WTC11 (cell line): Measurements from ENCODE around the gene STK32B. TPM values are rescaled to one million over a fixed set of nuclear protein-coding genes. Genes with fewer than 3 reads are reported as not detected.

Source experiments
- ATAC-seq: fragments of 200-7000 bp; cut with Tn5 transposase; 2 replicates; pipeline ENCODE4 v1.10.0; 2021; ENCODE audit warnings: mild to moderate bottlenecking, moderate library complexity
- CTCF ChIA-PET: fragments of 300-600 bp; sonication (Branson Sonifier 250); formaldehyde crosslinking; loops from one replicate; lab custom pipeline; 2021; ENCODE audit warnings: antibody characterized with exemption; lab: Charles Lee
- POLR2A ChIA-PET: fragments of 350-600 bp; sonication (Branson Sonifier 250); formaldehyde crosslinking; loops from one replicate; lab custom pipeline; 2021; ENCODE audit warnings: antibody characterized with exemption; lab: Charles Lee
- DNase-seq: peaks from one replicate; pipeline ENCODE4 v3.0.0; 2021; ENCODE audit warnings: low spot score
- H3K27ac Mint-ChIP-seq: 2 replicates; pipeline ENCODE4 v1.8.0; 2021; ENCODE audit warnings: mixed read lengths
- H3K27me3 Mint-ChIP-seq: 2 replicates; pipeline ENCODE4 v1.8.0; 2021; ENCODE audit warnings: low read depth, mild to moderate bottlenecking, moderate library complexity, mixed read lengths
- H3K36me3 Mint-ChIP-seq: 2 replicates; pipeline ENCODE4 v1.8.0; 2021; ENCODE audit warnings: mixed read lengths
- H3K4me1 Mint-ChIP-seq: 2 replicates; pipeline ENCODE4 v1.8.0; 2022; ENCODE audit warnings: mixed read lengths
- H3K4me3 Mint-ChIP-seq: 2 replicates; pipeline ENCODE4 v1.8.0; 2021; ENCODE audit warnings: mild to moderate bottlenecking, moderate library complexity, mixed read lengths
- H3K9me3 Mint-ChIP-seq: 2 replicates; pipeline ENCODE4 v1.8.0; 2021; ENCODE audit warnings: mixed read lengths
- AR ChIP-seq: fragments of 250-450 bp; sonication (Bioruptor Pico); IDR thresholded peaks from 2 replicates; pipeline ENCODE4 v1.9.0; 2021; ENCODE audit warnings: mild to moderate bottlenecking
- HMGA2 ChIP-seq: fragments of 250-450 bp; sonication (Bioruptor Pico); IDR thresholded peaks from 2 replicates; pipeline ENCODE4 v1.4.0; 2021; ENCODE audit warnings: mild to moderate bottlenecking, moderate library complexity
- IRF1 ChIP-seq: sonication (generic); formaldehyde crosslinking; IDR thresholded peaks from 2 replicates; pipeline ENCODE4 v1.8.0; 2023; ENCODE audit warnings: missing genetic modification reagents
- JUN ChIP-seq: sonication (generic); formaldehyde crosslinking; IDR thresholded peaks from 2 replicates; pipeline ENCODE4 v1.8.0; 2023; ENCODE audit warnings: mild to moderate bottlenecking, missing genetic modification reagents
- NFE2L1 ChIP-seq: sonication (generic); formaldehyde crosslinking; IDR thresholded peaks from 2 replicates; pipeline ENCODE4 v1.8.1; 2023; ENCODE audit warnings: missing genetic modification reagents
- SMAD3 ChIP-seq: sonication (generic); formaldehyde crosslinking; IDR thresholded peaks from 2 replicates; pipeline ENCODE4 v1.8.0; 2022; ENCODE audit warnings: missing genetic modification reagents, mild to moderate bottlenecking, borderline replicate concordance
- total RNA-seq: library from RNA; stranded (reverse); gene quantifications from 3 replicates; pipeline ENCODE4 v1.2.3, GENCODE V29; 2021
- TF ChIP-seq, protein P1 (sequence below): sonication (generic); formaldehyde crosslinking; IDR thresholded peaks from 2 replicates; pipeline ENCODE4 v1.8.1; 2023; ENCODE audit warnings: mild to moderate bottlenecking, missing genetic modification reagents, moderate library complexity
- TF ChIP-seq, protein P2 (sequence below): sonication (generic); formaldehyde crosslinking; IDR thresholded peaks from 2 replicates; pipeline ENCODE4 v1.8.0; 2023; ENCODE audit warnings: missing genetic modification reagents, mild to moderate bottlenecking, borderline replicate concordance
- TF ChIP-seq, protein P3 (sequence below): sonication (generic); formaldehyde crosslinking; IDR thresholded peaks from 2 replicates; pipeline ENCODE4 v1.8.0; 2022; ENCODE audit warnings: mild to moderate bottlenecking, missing genetic modification reagents
- TF ChIP-seq, protein P4 (sequence below): fragments of 250-450 bp; sonication (Bioruptor Pico); IDR thresholded peaks from 2 replicates; pipeline ENCODE4 v1.9.0; 2021; ENCODE audit warnings: mild to moderate bottlenecking, borderline replicate concordance

Gene STK32B
- total RNA-seq, 1 experiment from 2014 or later: 1.9 TPM

DNA sequence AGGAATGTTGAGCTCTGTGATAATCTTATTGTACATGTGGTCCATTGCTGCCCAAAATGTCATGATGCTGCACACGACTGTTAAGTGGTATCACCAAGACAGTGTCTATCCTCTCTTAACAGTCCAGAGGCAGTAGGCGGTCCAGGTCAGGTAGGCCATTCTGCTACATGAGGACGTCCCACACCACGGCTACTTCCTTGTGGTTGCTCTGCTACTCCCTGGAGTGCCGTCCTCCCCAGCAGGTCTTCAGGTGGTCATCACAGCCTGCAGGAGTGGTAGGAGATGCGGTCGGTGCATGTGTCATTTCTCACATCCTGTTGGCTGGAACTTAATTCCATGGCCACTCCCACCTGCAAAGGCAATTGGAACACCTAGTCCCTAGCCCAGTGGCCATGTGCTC, 11.5 kb upstream of the STK32B start:
- ATAC-seq (no peak), DNase-seq (no peak)
- ChIA-PET POLR2A (no interaction called here), CTCF (no interaction called here)
- no peaks in the 10 kb centered on the region for H3K9me3 Mint-ChIP-seq
- no peak overlapping the region for H3K4me3 Mint-ChIP-seq
- TF ChIP-seq AR (no peak), IRF1 (no peak), HMGA2 (CRISPR knock-in tag) (no peak), SMAD3 (CRISPR knock-in tag) (no peak), JUN (CRISPR knock-in tag) (no peak), NFE2L1 (CRISPR knock-in tag) (no peak)
- TF ChIP-seq, protein P1, sequence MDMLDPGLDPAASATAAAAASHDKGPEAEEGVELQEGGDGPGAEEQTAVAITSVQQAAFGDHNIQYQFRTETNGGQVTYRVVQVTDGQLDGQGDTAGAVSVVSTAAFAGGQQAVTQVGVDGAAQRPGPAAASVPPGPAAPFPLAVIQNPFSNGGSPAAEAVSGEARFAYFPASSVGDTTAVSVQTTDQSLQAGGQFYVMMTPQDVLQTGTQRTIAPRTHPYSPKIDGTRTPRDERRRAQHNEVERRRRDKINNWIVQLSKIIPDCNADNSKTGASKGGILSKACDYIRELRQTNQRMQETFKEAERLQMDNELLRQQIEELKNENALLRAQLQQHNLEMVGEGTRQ (CRISPR knock-in tag): no peak
- TF ChIP-seq, protein P2, sequence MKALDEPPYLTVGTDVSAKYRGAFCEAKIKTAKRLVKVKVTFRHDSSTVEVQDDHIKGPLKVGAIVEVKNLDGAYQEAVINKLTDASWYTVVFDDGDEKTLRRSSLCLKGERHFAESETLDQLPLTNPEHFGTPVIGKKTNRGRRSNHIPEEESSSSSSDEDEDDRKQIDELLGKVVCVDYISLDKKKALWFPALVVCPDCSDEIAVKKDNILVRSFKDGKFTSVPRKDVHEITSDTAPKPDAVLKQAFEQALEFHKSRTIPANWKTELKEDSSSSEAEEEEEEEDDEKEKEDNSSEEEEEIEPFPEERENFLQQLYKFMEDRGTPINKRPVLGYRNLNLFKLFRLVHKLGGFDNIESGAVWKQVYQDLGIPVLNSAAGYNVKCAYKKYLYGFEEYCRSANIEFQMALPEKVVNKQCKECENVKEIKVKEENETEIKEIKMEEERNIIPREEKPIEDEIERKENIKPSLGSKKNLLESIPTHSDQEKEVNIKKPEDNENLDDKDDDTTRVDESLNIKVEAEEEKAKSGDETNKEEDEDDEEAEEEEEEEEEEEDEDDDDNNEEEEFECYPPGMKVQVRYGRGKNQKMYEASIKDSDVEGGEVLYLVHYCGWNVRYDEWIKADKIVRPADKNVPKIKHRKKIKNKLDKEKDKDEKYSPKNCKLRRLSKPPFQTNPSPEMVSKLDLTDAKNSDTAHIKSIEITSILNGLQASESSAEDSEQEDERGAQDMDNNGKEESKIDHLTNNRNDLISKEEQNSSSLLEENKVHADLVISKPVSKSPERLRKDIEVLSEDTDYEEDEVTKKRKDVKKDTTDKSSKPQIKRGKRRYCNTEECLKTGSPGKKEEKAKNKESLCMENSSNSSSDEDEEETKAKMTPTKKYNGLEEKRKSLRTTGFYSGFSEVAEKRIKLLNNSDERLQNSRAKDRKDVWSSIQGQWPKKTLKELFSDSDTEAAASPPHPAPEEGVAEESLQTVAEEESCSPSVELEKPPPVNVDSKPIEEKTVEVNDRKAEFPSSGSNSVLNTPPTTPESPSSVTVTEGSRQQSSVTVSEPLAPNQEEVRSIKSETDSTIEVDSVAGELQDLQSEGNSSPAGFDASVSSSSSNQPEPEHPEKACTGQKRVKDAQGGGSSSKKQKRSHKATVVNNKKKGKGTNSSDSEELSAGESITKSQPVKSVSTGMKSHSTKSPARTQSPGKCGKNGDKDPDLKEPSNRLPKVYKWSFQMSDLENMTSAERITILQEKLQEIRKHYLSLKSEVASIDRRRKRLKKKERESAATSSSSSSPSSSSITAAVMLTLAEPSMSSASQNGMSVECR (CRISPR knock-in tag): no peak
- TF ChIP-seq, protein P3, sequence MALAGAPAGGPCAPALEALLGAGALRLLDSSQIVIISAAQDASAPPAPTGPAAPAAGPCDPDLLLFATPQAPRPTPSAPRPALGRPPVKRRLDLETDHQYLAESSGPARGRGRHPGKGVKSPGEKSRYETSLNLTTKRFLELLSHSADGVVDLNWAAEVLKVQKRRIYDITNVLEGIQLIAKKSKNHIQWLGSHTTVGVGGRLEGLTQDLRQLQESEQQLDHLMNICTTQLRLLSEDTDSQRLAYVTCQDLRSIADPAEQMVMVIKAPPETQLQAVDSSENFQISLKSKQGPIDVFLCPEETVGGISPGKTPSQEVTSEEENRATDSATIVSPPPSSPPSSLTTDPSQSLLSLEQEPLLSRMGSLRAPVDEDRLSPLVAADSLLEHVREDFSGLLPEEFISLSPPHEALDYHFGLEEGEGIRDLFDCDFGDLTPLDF (CRISPR knock-in tag): no peak
- TF ChIP-seq, protein P4, sequence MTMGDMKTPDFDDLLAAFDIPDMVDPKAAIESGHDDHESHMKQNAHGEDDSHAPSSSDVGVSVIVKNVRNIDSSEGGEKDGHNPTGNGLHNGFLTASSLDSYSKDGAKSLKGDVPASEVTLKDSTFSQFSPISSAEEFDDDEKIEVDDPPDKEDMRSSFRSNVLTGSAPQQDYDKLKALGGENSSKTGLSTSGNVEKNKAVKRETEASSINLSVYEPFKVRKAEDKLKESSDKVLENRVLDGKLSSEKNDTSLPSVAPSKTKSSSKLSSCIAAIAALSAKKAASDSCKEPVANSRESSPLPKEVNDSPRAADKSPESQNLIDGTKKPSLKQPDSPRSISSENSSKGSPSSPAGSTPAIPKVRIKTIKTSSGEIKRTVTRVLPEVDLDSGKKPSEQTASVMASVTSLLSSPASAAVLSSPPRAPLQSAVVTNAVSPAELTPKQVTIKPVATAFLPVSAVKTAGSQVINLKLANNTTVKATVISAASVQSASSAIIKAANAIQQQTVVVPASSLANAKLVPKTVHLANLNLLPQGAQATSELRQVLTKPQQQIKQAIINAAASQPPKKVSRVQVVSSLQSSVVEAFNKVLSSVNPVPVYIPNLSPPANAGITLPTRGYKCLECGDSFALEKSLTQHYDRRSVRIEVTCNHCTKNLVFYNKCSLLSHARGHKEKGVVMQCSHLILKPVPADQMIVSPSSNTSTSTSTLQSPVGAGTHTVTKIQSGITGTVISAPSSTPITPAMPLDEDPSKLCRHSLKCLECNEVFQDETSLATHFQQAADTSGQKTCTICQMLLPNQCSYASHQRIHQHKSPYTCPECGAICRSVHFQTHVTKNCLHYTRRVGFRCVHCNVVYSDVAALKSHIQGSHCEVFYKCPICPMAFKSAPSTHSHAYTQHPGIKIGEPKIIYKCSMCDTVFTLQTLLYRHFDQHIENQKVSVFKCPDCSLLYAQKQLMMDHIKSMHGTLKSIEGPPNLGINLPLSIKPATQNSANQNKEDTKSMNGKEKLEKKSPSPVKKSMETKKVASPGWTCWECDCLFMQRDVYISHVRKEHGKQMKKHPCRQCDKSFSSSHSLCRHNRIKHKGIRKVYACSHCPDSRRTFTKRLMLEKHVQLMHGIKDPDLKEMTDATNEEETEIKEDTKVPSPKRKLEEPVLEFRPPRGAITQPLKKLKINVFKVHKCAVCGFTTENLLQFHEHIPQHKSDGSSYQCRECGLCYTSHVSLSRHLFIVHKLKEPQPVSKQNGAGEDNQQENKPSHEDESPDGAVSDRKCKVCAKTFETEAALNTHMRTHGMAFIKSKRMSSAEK (CRISPR knock-in tag): no peak
- peaks cover 9% of the 10 kb centered on the region for H3K27me3 Mint-ChIP-seq
- H3K4me1 Mint-ChIP-seq: peaks cover 13% of the 10 kb centered on the region
- no peak overlapping the region for H3K27ac Mint-ChIP-seq
- no peaks in the 10 kb centered on the region for H3K36me3 Mint-ChIP-seq
